Daoy (cell line): ENCODE data around the gene CHODL. TPM values are rescaled to one million over a fixed set of nuclear protein-coding genes. Genes with fewer than 3 reads are reported as not detected.

Source experiments
- DNase-seq: peaks from one replicate; pipeline ENCODE4 v3.0.0-alpha.2; 2015; ENCODE audit warnings: low read depth
- total RNA-seq: library from RNA; depleted of rRNA; stranded (reverse); fragments of >200 nt; shearing (Covaris generic); gene quantifications from 2 replicates; pipeline ENCODE4 v1.2.3, GENCODE V29; 2014; rRNA removed

CHODL gene
- 0.29 TPM in 1 of 2 replicates, not detected in the other for total RNA-seq

GRCh38 chr21:18244671-18245463, at the start of gene CHODL:
CHODL (plus strand) TSS chr21:18244833; CDS start chr21:18245224, 391 bp downstream.
- DNase-seq, result peak; percentile 5

- no peak for DNase-seq
These were observed 39.7 kb upstream of the CHODL start for GRCh38 chr21:18204931-18205330.

DNA sequence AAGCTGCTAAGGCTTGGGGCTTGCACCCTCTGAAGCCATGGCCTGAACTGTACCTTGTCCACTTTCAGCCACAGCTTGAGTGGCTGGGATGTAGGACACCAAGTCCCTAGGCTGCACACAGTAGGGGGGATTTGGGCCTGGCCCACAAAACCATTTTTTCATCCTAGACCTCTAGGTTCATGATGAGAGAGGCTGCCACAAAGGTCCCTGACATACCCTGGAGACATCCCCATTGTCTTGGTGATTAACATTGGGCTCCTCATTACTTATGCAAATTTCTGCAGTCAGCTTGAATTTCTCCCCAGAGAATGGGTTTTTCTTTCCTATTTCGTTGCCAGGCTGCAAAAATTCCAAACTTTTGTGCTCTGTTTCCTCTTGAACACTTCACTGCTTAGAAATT, 26.3 kb upstream of the CHODL start:
- no peak for DNase-seq

DNA sequence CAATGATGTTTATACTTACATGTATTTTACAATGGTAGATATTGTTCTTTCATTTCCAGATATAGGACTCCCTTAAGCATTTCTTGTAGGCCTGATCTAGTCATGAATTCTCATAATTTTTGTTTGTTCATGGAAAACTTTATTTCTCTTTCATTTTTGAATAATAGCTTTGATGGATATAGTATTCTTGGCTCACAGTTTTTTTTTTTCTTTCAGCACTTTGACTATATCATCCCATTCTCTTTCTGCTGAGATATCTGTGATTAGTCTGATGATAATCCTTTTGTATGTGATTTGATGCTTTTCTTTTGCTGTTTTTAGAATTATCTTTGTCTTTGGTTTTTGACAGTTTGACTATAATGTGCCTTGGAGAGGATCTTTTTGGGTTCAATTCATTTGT, 24.1 kb upstream of the CHODL start:
- no peak for DNase-seq

- no peak for DNase-seq
These were observed 22.3 kb upstream of the CHODL start for GRCh38 chr21:18222346-18222745.

DNA sequence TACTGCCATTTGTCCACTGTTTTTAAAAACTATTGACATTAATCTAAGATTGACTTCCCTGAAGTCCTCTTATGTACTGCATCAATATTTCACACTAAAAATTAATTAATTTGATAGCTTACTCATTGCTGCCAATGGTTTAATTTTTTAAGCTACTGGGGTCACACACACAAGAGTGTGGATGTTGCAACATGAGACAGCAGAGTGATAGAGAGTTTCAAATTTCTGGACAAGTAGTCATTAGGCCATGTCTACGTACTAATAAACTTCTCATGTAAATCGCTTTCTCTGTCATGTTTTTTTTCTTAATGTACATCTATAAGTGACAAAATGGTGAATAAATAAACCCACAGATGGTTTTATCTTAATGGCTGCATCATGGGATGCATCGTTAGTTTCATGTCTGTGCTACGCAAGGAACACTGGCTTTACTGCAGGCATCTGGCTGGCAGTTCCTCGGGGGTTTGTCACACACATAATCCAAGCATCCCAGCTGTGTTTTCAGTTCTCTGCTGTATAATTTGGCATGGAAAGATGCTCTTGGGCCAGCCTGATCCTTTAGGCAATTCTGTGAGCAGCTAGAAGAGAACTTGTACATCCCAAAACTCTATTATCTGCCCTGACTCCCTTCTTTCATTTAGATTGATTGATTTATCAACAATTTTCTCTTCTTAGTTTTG, 16.4 kb upstream of the CHODL start:
- no peak for DNase-seq

GRCh38 chr21:18235545-18235944, 9.1 kb upstream of the CHODL start:
- no peak for DNase-seq

DNA sequence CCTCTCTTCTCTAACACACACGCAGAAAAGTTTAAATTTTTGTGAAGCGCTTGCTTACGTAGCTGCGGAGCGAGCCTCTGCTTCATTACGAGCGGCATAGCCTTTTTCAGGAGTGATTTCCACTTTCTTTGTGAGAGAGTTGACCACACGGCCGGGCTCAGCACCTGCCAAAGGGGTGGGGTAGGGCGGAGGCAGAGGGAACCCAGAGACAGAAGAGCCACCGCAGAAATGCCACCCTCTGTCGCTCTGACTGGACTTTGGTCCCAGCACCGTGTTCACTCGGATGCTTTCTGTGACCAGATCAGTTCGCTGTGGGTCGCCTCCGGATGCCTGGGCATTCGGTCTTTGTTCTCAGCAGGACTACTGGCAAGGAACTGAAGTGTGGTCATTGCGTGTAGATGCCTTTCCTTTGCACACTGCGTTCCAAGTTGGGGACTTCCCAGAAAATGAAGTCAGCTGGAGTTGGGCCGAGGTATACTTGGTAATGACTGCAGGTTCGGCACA, 883 bp downstream of the CHODL start:
- peak; percentile 12 for DNase-seq

DNA sequence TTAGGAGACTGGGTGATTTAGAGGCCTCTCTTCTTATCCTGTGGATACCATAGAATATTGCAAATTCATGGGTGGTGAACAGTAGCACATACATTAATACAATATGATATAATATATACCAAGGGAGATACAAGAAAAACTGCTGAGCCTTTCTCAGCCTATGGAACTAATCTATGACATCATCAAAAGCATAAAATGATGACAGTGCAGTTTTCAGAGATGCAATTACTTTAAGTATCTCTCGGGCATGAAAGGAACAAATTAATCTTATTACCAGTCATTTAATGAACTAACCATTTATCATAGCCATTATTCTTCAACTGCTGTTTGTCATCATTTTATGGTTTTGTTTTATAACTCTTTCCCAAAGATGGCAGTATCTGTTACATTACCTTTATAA, 3.5 kb downstream of the CHODL start:
- DNase-seq, result no peak

- no peak for DNase-seq
These were observed 5.0 kb downstream of the CHODL start for GRCh38 chr21:18249672-18250071.

- DNase-seq, result no peak
These were observed 6.4 kb downstream of the CHODL start for GRCh38 chr21:18251065-18251464.

GRCh38 chr21:18252256-18252655, 7.6 kb downstream of the CHODL start:
- DNase-seq, result no peak

GRCh38 chr21:18252680-18253079, 8.0 kb downstream of the CHODL start:
- no peak for DNase-seq

DNA sequence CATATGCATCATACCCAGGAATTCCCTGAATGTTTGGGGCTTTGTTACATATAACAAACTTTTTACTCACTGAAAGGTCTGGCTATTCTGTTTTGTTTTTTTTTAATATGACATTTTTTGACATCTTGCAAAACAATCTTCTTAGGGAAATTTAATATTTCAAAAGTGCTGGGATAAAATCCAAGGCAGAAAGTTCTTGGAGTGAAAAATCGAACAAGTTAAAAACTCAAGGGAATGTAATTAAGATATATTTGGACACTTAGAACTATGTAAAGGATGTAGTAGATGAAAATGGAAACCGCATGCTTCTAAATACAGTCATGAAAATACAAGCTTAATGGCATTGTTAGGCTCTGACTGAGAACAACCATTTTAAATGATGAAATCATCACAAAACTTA, 8.6 kb downstream of the CHODL start:
- no peak for DNase-seq

DNA sequence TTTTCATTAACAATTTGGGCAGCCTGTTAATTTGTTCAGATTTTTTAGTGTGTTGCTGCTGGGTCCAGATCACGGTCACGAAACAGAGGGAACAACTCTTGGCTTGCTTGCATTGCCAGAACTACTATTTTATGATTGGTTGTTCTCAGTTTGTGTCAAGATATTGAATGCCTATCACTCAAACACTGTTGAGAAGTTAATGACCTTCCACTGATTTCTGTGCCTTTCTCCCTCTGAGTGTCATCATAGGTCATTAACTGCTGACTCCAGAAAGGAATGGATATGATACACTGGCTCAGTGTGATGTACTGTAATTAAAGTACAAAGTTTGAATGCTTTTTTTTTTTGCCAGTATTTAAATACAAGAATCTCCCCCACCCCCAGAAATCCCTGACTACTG, 9.2 kb downstream of the CHODL start:
- DNase-seq, result no peak

DNA sequence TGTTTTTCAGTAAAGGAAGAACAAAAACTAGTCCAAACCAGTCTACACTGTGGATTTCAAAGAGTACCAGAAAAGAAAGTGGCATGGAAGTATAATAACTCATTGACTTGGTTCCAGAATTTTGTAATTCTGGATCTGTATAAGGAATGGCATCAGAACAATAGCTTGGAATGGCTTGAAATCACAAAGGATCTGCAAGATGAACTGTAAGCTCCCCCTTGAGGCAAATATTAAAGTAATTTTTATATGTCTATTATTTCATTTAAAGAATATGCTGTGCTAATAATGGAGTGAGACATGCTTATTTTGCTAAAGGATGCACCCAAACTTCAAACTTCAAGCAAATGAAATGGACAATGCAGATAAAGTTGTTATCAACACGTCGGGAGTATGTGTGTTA, 21.3 kb downstream of the CHODL start:
- no peak for DNase-seq

- DNase-seq, result no peak
These were observed 22.9 kb downstream of the CHODL start for GRCh38 chr21:18267496-18267895.

DNA sequence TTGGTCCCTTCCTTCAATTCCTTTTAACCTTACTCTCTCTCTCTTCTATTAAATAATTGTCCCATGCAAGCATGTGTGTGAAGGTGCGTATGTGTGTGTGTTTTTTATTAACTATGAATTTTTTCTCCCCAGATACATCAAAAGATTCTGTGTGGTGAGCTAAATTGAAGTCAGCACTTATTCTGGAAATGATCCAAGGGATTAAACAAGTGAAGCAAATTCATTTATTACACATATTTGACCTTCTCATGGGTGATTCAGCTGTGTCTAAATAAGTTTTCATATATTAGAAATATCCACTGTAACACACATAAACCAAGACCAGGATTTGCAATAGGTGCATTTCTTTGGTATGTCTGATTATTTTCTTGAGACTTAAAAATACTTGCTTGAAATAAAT, 24.3 kb downstream of the CHODL start:
- no peak for DNase-seq

- DNase-seq, result no peak
These were observed 25.2 kb downstream of the CHODL start for GRCh38 chr21:18269856-18270255.

- DNase-seq, result no peak
These were observed 28.8 kb downstream of the CHODL start for GRCh38 chr21:18273400-18273799.

DNA sequence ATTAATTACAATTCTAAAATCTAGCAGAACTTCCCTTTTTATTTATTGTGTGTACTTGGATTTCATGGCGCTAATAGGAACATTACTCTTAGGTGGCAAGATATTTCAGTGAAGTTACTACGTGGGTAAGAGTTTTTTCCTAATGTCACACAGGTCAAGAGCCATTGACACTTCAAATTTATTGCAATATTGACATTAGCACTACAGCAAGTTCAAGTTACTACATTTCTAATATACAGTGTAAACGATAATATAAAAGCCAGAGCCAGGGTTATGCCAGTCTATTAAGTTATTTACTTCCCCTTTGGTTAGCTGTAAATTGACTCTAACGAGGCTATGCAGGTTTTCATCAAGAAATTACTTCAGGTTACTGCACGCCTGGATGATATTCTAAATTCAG, 29.7 kb downstream of the CHODL start:
- no peak for DNase-seq

GRCh38 chr21:18275781-18276180, 31.1 kb downstream of the CHODL start:
- DNase-seq, result no peak

- no peak for DNase-seq
These were observed 40.7 kb downstream of the CHODL start for GRCh38 chr21:18285379-18285778.
